Fibroblast of skin of left biceps (primary cell): ENCODE results near the gene ZNF680.
"Not testable (repeated sequence)": the region's sequence is repeated elsewhere in the genome, so short reads cannot be mapped to it uniquely, and the experiment has no call there.

Source experiments
- DNase-seq, 2 experiments: peaks; one replicate each; pipeline ENCODE4 v3.0.0-alpha.2; 2013; ENCODE audit warnings: low read depth in 2 of 2

ZNF680 gene

DNA sequence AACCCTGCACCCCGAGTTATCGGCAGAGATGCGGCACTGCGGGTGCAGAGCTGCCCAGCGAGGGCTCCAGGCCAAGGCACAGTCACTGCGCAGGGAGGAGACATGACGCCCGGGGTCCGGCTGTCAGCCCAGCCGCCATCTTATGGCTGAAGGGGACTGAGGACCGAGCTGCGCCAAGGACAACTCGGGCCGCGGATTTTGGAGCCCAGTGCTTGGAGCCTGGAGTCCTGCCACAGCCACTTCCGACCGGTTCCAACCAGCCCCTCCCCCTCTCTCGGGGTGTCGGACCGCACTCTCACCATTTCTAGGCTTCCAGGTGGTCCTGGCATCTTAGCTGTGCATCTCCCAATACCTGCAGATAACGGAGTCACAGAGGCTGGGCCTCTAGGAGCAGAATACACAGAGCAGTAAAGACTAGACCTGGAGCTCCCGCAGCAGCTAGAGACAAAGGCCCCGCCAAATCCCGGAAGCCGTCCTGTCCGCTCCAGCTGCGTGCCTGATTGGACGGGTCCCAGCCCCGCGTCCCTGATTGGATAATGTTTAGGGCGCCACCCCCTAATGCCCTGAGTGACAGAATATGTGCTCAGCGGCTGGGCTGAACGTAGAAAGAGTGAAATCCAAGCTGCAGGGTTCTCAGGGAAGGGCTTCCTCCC lies at the start of gene ZNF680:
Gene ZNF680 (minus strand): TSS at position 446 of the 653 bp plus-strand sequence. CDS start 117 bp downstream, at position 329.
- peak; percentile 75 to 83 for DNase-seq

DNA sequence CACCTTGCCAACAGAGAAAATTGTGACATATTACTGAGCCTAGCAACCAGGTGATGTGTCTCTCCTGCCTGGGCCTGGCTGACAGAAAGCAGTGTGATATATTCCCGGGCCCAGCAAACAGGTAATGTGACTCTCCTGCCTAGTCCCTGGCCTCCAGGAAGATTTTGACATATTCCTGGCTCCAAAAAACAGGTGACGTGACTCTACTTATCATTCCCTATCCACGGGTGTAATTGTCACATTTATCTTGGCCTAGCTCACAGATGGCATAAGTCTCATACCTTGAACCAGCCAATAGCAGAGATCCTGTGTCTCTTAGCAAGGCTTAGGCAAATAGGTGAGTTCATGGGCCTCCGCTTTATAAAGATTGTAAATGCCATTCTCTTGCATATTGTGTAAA lies 49.6 kb upstream of the ZNF680 start:
- DNase-seq: no peak

DNA sequence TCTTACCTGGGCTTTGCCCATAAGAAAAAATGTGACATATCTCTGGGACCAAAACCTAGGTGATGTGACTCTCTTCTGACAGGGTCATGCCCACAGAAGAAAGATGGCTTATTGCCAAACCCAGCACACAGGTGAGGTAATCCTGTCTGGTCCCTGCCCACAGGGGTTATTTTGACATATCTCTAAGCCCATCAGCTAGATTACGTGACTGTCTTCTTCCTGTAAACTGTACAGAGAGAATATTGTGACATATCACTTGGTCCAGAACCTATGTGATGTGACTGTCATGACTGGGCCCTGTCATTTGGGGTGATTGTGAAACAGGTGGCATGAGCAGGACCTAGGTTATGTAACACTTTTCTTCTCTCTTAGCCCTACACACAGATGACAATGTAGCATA lies 48.8 kb upstream of the ZNF680 start:
- no peak for DNase-seq

DNA sequence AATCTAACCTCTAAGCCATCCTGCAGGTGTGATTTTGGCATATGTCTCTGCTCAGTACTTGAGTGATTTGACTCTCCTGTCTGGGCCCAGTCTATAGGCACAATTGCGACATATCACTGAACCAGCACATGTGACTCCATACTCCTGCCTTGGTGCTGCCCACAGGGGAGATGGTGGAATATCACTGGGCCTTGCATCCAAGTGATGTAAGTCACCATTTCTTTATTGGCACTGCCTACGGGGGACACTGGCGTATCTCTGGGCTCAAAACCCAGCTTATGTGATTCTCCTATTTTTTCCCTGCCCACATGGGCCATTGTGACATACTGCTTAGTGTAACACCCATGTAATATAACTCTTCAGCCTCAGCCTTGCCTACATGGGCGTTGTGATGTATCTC lies 48.1 kb upstream of the ZNF680 start:
- DNase-seq: no peak

DNA sequence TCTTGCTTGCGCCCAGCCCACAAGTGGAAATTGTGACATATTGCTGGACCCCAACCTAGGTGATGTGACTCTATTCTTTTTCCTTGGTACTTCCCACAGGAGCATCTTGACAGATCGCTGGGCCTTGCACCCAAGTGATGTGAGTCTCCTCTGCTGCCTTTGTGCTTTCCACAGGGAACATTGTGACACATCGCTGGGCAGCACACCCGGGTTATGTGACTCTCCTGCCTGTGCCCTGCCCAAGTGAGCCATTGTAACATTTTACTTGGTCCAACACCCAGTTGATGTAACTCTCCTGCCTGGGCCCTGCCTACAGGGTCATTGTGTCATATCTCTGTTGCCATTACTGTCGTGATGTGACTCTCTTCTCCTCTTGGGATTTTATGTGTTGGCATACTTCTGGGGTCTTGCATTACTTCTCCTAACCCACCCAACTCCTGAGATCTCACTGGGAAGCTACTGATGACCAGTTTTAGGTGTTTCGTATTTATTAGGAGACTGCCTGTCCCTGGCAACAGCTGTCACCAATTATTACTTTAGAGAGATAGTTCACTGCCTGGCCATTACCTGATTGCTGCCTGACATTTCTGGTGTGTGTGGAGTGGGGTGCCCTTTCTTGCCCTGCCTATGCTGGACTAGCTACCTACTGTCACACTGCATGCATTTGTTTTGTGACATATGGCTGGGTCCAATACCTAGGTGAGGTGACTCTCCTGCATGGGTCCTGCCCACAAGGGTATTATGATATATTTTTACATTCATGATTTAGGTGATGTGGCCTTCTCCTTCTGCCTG lies 45.4 kb upstream of the ZNF680 start:
- DNase-seq: no peak

DNA sequence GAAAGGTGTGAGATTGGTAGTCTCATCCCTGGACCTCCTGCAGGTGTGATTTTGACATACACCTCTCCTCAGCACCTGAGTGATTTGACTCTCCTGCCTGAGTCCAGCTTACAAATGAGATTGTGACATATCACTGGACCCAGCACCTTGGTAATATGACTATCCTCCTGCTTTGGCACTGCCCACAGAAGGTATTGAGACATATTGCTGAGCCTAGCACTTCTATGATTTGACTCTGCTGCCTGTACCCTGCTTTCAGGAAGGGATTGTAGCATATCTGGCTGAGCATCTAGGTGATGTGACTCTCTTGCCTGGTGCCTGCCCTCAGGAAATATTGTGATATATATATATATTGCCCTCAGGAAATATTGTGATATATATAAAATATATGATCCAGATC lies 43.5 kb upstream of the ZNF680 start:
- DNase-seq: no peak

DNA sequence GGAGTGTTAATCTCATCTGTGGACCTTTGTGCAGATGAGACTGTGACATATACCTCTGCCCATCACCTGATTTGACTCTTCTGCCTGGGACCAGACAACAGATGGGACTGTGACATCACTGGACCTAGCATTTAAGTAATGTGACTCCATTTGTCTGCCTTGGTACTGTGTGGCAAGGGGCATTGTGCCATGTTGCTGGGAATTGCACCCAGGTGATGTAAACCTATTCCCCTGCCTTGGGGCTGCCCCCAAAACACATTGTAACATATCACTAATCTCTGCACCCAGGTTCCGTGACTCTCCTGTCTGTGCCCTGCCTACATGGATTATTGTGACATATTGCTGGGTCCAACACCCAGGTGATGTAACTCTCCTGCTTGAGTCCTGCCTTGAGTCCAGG lies 40.4 kb upstream of the ZNF680 start:
- DNase-seq: no peak

DNA sequence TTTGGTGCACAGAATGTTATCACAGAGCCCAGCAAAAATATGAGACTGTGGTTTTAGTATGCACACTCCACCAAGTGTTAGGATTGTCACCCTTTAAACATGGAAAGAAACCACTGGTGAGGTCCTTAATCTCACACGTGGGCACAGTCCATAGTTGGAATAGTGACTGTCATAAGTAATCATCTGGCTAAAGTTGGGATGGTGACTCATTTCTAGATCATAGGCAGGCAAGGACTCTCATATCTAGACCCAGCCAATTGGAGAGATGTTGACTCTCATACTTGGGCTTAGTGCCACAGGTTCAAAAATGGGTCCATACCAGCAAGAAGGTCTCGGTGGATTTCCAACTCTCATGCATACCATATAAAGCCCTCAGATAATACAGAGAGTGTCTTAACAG lies 39.6 kb upstream of the ZNF680 start:
- no peak for DNase-seq

DNA sequence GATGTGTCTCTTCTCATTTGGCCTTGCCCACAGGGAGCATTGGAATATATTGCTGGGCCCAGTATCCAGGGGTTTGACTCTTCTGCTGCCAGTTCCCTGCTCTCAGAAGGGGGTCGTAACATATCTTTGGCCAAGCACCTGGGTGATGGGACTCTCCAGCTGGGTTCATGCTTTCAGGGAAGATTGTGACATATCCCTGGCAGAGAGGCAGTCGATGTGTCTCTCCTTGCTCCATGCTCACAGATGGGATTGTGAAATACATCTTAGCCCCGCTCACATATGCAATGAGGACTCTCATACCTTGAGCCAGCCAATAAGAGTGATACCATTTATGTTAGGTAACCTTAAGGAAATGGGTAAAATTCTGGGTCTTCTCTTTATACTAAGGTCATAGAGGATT lies 39.2 kb upstream of the ZNF680 start:
- DNase-seq: no peak

DNA sequence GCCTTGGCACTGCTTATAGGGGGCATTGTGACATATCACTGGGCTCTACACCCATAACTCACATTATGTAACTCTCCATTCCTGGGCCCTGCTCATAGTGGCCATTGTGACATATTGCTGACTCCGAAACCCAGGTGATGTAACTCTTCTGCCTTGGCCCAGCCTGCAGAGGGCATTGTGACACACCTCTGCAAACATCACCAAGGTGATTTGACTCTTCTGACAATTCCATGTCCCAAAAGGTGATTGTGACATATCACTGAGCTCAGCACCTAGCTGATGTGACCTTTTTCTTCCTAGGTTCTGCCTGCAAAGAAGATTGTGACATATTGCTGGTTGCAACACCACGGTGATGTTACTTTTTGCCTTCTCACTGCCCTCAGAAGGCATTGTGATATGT lies 36.5 kb upstream of the ZNF680 start:
- no peak for DNase-seq

DNA sequence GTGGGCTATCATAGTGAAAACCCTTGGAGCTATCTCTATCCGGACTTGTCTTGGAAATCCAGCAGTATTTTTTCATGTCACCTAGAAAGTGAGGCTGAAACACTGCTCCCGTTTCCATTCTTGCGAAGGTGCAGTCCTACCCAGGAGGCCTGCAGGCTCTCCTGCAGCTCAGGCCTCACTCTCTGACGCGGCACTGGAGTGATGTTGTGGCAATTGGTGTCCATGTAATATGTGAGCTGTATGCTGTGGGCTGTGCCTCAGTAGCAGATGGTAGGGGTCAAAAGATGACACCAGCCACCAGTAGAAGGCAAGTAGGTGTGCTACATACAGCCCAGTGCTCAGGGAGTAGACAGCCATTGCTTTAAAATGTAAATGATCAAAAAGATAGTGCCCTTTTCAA lies 28.1 kb upstream of the ZNF680 start:
- DNase-seq: no peak

DNA sequence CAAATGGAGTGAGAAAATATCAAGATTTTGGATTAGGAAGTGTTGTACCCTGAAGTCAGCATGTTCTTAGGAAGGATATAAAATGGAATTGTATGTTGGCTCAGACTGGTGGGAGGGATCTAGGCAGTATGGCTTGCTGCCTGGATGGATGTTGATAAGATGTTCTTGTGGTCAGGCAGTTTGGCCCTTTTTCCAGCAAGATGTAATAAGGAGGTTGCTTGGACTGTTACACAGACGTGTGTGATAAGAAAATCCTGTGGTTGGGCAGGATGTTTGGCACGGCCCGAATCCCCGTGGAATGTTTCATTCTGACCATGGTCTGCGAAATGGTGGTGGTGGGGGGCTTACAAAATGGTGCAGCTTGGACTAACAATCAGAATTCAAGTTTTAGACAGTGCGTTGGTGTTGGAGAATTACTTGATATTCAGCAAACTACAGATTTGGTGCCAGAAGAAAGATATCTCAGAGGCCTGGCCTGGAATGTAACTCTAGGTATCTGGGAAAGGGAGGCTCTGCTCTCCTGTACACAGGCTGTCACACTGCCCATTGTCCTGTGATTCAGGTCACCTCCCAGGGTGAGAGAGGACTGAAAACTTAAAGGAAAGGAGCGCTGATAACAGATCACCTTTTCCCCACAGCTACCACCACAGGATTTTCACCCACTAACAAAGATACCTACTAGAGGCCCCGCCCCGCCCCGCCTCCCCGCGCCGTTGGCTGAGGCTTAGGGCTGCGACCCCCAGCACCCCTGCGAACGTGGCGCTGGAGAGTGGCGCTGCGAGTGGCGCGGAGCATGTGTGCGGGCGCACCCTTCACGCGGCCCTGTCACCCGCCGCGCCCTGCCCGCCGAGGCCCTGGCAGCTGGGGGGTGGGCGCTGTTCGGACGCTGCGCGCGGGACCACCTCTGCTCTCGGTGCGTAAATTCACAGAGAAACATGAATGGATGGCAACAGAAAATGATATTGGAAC lies 19.3 kb upstream of the ZNF680 start:
- DNase-seq: no peak

DNA sequence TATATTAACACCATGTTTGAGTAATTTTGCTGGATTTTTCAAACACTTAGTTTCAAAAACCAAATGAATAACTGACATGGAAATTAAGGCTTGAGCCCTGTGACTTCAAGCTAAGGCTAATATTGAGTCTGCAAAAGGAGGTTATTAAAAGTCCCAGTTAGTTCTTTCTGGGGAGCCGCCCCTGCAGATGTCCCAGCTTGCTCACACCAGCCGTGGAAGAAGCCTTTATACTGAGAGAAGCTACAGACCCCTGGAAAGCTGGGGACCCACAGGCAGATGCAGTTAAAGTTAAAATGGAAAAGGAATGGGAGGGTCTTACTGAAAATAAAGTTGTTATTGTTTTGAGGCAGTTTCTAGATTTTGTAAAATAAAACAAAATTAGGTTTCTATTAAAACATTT lies 18.5 kb upstream of the ZNF680 start:
- DNase-seq: no peak

DNA sequence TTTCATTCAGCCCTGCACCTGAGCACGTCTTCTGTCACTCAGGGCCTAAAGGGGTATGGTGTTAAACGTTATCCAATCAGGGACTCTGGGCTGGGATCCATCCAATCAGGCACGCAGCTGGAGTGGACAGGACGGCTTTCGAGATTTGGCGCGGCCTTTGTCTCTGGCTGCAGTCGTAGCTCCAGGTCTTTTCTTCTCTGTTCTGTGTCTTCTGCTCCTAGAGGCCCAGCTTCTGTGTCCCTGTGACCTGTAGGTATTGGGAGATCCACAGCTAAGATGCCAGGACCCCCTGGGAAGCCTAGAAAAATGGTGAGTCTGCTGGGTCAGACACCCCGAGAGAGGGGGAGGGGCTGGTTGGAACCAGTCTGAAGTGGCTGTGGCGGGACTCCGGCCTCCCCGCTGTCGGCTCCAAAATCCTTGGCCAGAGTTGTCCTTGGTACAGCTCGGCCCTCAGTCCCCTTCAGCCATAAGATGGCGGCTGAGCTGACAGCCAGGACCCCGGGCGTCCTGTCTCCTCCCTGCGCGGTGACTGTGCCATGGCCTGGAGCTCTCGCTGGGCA lies 11.7 kb upstream of the ZNF680 start:
- DNase-seq: no peak

DNA sequence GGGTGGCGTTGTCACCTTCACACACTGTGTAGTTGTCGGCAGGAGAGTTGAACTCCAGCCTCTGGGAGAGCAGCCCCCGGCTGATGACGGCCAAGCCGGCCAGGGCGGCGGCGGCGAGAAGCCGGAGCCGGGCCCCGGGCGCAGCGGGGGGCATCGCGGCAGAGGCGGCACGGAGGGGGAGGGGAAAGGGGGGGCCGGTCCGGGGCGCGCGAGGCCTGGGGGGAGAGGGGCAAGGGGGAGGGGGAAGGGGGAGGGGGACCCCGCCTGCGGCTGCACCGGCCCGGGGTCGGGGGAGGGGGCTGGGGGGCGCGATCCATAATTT lies 7.4 kb upstream of the ZNF680 start:
- DNase-seq: not testable (repeated sequence)

DNA sequence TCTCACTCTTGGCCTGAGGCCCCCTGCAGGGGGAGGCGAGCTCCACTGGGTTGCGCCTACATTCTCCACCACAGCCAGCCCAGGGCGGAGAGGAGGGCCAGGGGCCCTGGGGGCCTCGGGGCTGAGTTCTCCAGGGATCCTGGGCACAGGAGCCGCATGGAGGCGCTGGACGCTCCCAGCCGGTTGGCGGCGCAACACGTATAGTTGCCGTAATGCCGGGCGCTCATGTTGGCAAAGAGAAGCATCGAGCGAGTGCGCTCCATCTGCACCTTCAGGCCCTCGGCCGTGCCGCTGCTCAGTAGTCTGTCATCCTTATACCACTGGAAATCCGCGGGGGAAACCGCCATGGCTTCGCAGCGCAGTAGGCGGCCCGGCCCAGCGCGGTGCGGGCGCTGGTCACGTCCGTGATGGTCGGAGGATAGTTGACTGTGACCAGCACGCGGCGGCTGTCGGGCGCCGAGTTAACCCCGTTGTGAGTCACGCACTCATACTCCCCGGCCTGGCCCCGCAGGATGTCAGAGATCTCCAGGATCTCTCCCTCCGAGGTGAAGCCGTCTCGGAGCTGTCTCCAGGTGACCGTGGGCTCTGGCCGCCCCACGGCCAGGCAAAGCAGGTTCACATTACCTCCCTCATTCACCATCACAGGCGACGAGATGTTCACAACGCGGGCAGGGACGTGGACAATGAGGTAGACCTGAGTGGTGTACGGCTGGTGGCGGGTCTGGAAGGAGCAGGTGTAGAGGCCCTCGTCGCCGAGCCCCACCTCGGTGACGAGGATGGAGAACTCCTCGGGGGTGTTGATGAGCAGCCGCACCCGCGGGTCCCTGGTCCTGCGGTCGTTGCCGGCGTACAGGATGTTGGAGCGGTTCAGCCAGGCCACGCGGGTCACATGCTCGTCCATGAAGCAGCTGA lies 6.8 kb upstream of the ZNF680 start:
- DNase-seq: not testable (repeated sequence)

DNA sequence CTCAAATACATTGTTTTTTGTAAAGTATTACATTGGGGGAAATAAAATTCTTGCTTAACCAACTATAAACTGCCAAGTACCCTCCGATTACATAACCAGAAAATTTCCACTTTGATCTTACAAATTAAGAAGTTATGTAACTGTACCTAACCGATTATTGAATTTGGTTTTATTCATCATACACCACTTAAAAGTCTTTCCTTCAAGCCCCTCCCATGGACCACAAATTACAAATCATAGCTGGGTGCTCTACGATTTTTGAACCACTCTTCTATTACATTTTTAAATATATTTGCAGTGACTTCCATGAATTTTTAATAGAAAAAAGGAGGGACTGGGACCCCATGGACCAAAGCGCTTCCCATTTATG lies 630 bp downstream of the ZNF680 start:
- DNase-seq: no peak

DNA sequence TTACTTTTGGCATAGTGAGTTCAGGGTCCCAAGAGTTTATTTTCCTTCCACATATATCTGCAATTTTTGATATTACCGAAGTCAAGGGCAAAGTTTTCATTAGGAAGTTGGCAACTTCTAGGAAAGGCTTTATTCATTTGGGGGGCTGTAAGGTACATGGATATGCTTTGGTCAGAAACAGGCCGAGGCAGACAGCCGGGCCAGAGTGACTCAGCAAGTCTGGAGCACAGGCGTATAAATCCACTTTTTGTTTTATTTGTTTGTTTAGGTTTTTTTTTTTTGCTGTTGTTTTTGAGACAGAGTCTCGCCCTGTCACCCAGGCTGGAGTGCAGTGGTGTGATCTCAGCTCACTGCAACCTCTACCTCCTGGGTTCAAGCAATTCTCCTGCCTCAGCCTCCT lies 3.7 kb downstream of the ZNF680 start:
- DNase-seq: no peak

DNA sequence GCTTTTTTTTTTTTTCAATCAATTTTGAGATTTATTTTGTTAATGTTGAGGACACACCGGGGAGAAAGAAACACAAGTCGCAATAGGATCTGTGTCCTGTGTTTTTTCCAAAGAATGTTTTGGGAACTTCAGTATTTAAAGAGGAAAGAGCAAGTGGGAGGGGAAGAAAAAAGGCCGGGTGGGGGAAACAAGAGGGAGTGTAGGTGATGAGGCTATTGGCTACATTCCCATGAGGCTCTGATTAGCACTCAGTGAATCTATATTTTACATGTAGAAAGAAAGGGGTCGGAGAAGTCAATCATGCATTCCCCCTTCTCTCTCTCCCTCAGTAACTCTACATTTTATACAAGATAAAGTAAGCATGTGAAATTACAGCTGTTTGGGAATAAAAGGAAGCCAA lies 4.1 kb downstream of the ZNF680 start:
- DNase-seq: no peak

DNA sequence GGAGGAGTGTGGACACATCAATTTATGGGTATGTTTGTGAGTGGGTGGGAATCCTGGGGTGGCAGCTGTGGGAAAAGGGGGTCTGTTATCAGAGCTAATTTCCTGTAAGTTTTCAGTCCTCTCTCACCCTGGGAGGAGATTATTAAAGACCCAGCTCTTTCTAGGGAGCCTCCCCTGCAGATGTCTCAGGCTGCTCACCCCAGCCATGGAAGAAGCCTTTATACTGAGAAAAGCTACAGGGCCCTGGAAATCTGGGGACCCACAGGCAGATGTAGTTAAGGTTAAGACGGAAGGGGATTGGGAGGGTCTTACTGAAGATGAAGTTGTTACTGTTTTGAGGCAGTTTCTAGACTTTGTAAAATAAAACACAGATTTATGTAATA lies 4.6 kb downstream of the ZNF680 start:
- DNase-seq: no peak

DNA sequence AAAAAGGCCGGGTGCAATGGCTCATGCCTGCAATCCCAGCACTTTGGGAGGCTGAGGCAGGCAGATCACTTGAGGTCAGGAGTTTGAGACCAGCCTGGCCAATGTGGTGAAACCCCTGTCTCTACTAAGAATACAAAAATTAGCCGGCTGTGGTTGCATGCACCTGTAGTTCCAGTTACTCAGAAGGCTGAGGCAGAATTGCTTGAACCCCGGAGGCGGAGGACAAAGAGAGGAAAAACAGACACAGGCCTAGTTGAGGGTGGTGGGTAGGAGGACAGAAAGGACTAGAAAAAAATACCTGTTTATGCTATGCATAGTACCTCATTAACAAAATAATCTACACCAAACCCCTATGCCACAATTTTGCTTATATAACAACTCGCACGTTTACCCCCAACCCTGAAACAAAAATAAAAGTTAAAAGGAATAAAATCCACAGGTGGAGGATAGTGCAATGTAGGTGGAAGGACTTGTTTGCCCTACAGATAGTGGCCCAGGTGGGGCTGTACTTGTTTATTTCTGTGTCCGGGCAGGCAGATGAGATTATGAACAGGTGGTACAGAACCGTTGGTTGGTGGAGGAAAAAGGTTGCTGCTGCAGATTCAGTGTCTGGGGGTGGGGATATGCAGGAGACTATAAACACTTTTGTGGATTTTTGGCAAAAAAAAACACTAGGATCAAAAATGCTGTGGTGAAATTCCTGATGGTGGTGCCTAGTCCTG lies 5.1 kb downstream of the ZNF680 start:
- no peak for DNase-seq
